ENCODE data around the gene SLC39A10.

DNA sequence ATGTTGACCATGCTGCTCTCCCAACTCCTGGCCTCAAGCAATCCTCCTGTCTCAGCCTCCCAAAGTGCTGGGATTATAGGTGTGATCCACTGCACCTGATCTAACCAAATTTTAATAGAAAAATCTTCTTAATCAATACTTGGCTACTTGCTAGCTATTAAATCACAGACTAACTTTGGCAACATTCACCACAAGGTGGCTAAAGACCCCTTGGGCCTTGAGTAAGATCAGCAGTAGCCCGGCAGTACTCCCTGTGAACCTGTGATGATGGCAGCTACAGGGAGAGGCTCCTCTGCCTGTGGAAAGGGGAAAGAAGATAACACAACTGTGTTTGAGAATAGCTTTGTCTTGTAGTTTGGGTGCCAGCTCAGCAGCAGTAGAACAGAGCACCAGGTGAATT, 102.9 kb downstream of the SLC39A10 start:
- TF ChIP-seq POLR2A (IDR thresholded peaks at IDR 0.05) = no peak
- TF ChIP-seq, protein P1, sequence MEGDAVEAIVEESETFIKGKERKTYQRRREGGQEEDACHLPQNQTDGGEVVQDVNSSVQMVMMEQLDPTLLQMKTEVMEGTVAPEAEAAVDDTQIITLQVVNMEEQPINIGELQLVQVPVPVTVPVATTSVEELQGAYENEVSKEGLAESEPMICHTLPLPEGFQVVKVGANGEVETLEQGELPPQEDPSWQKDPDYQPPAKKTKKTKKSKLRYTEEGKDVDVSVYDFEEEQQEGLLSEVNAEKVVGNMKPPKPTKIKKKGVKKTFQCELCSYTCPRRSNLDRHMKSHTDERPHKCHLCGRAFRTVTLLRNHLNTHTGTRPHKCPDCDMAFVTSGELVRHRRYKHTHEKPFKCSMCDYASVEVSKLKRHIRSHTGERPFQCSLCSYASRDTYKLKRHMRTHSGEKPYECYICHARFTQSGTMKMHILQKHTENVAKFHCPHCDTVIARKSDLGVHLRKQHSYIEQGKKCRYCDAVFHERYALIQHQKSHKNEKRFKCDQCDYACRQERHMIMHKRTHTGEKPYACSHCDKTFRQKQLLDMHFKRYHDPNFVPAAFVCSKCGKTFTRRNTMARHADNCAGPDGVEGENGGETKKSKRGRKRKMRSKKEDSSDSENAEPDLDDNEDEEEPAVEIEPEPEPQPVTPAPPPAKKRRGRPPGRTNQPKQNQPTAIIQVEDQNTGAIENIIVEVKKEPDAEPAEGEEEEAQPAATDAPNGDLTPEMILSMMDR (IDR thresholded peaks at IDR 0.05) = no peak
- no peak for TF ChIP-seq POLR2AphosphoS5 (IDR thresholded peaks at IDR 0.05)

Measured in sigmoid colon (tissue), 4 donors.